Measurements from ENCODE around the gene ACOT13.
A peak's percentile ranks its signal among the peaks of the same experiment; 100 is the strongest.

The ACOT13 gene

GRCh38 chr6:24738741-24739140 lies 71.9 kb downstream of the ACOT13 start:
- Histone ChIP-seq H2AFZ (ENCODE audit: insufficient read depth, low read length, poor library complexity) (no peak overlapping the region), H4K91ac (ENCODE audit: low read depth, low read length) (no peak overlapping the region), H2BK12ac (ENCODE audit: low read length) (no peak overlapping the region), H3K4ac (ENCODE audit: low read depth, low read length) (no peak overlapping the region), H3K9ac (ENCODE audit: low read length) (no peak overlapping the region), H4K8ac (ENCODE audit: low read depth, low read length) (no peak overlapping the region), H3K14ac (ENCODE audit: low read length) (no peak overlapping the region), H2BK5ac (ENCODE audit: low read depth, low read length, poor library complexity) (no peak overlapping the region), H2AK5ac (ENCODE audit: low read length) (no peak overlapping the region), H3K4me1 (ENCODE audit: control insufficient read depth in 1 of 2, insufficient read depth in 2 of 2, low read length in 2 of 2) (peaks cover 0 to 3% of the 10 kb centered on the region in 2 experiments), H4K12ac (ENCODE audit: low read depth, low read length) (no peak overlapping the region), H3K4me3 (ENCODE audit: low read depth, low read length) (no peak overlapping the region), H3K4me2 (ENCODE audit: low read length) (no peak overlapping the region), H3K79me1 (ENCODE audit: low read length) (no peaks in the 10 kb centered on the region), H3K23ac (ENCODE audit: low read length) (no peak overlapping the region), H2BK120ac (ENCODE audit: insufficient read depth, low read length, poor library complexity) (no peak overlapping the region), H3K27ac (ENCODE audit: low read depth, low read length) (no peak overlapping the region), H3K79me2 (ENCODE audit: control insufficient read depth, insufficient read depth, low read length, poor library complexity) (no peaks in the 10 kb centered on the region), H3K36me3 (ENCODE audit: control insufficient read depth in 1 of 2, insufficient read depth in 2 of 2, low read length in 2 of 2) (no peaks in the 10 kb centered on the region), H3K9me3 (ENCODE audit: insufficient read depth, low read depth, low read length) (no peaks in the 10 kb centered on the region), H3K27me3 (ENCODE audit: insufficient read depth, low read length) (no peaks in the 10 kb centered on the region), H3K18ac (ENCODE audit: low read length) (no peak overlapping the region)
- no CpG with 5 or more reads among the region's 3 CpGs for WGBS (ENCODE audit: extremely low coverage, insufficient coverage, insufficient read length)
- DNase-seq = no peak

GRCh38 chr6:24740861-24741260 lies 74.0 kb downstream of the ACOT13 start:
- no peak overlapping the region for H4K91ac ChIP-seq (ENCODE audit: low read depth, low read length)
- no peak overlapping the region for H3K9ac ChIP-seq (ENCODE audit: low read length)
- no peak overlapping the region for H2BK5ac ChIP-seq (ENCODE audit: low read depth, low read length, poor library complexity)
- H3K79me2 ChIP-seq (ENCODE audit: control insufficient read depth, insufficient read depth, low read length, poor library complexity) = no peaks in the 10 kb centered on the region
- H3K9me3 ChIP-seq (ENCODE audit: insufficient read depth, low read depth, low read length) = no peaks in the 10 kb centered on the region
- no peak overlapping the region for H2BK12ac ChIP-seq (ENCODE audit: low read length)
- no peaks in the 10 kb centered on the region for H3K27me3 ChIP-seq (ENCODE audit: insufficient read depth, low read length)
- no peak overlapping the region for H3K18ac ChIP-seq (ENCODE audit: low read length)
- no peak overlapping the region for H3K4me2 ChIP-seq (ENCODE audit: low read length)
- no peak overlapping the region for H4K12ac ChIP-seq (ENCODE audit: low read depth, low read length)
- H3K23ac ChIP-seq (ENCODE audit: low read length) = no peak overlapping the region
- H3K27ac ChIP-seq (ENCODE audit: low read depth, low read length) = no peak overlapping the region
- no peak overlapping the region for H3K14ac ChIP-seq (ENCODE audit: low read length)
- H3K79me1 ChIP-seq (ENCODE audit: low read length) = no peaks in the 10 kb centered on the region
- no peak overlapping the region for H3K4me3 ChIP-seq (ENCODE audit: low read depth, low read length)
- DNase-seq = no peak
- H3K4ac ChIP-seq (ENCODE audit: low read depth, low read length) = no peak overlapping the region
- H4K8ac ChIP-seq (ENCODE audit: low read depth, low read length) = no peak overlapping the region
- H2AK5ac ChIP-seq (ENCODE audit: low read length) = no peak overlapping the region
- no peak overlapping the region for H2AFZ ChIP-seq (ENCODE audit: insufficient read depth, low read length, poor library complexity)
- H3K36me3 ChIP-seq (ENCODE audit: control insufficient read depth in 1 of 2, insufficient read depth in 2 of 2, low read length in 2 of 2) = no peaks in the 10 kb centered on the region
- peaks cover 0 to 3% of the 10 kb centered on the region in 2 experiments for H3K4me1 ChIP-seq (ENCODE audit: control insufficient read depth in 1 of 2, insufficient read depth in 2 of 2, low read length in 2 of 2)
- H2BK120ac ChIP-seq (ENCODE audit: insufficient read depth, low read length, poor library complexity) = no peak overlapping the region

- Histone ChIP-seq H3K23ac (ENCODE audit: low read length) (no peak overlapping the region), H2AK5ac (ENCODE audit: low read length) (no peak overlapping the region), H3K9ac (ENCODE audit: low read length) (no peak overlapping the region), H2AFZ (ENCODE audit: insufficient read depth, low read length, poor library complexity) (no peak overlapping the region), H3K36me3 (ENCODE audit: control insufficient read depth in 1 of 2, insufficient read depth in 2 of 2, low read length in 2 of 2) (no peaks in the 10 kb centered on the region), H3K4me1 (ENCODE audit: control insufficient read depth in 1 of 2, insufficient read depth in 2 of 2, low read length in 2 of 2) (peaks cover 0 to 3% of the 10 kb centered on the region in 2 experiments), H3K14ac (ENCODE audit: low read length) (no peak overlapping the region), H4K91ac (ENCODE audit: low read depth, low read length) (no peak overlapping the region), H3K18ac (ENCODE audit: low read length) (no peak overlapping the region), H2BK120ac (ENCODE audit: insufficient read depth, low read length, poor library complexity) (no peak overlapping the region), H3K4ac (ENCODE audit: low read depth, low read length) (no peak overlapping the region), H4K12ac (ENCODE audit: low read depth, low read length) (no peak overlapping the region), H3K4me3 (ENCODE audit: low read depth, low read length) (no peak overlapping the region), H3K27ac (ENCODE audit: low read depth, low read length) (no peak overlapping the region), H3K4me2 (ENCODE audit: low read length) (no peak overlapping the region), H3K9me3 (ENCODE audit: insufficient read depth, low read depth, low read length) (no peaks in the 10 kb centered on the region), H3K79me1 (ENCODE audit: low read length) (no peaks in the 10 kb centered on the region), H2BK5ac (ENCODE audit: low read depth, low read length, poor library complexity) (no peak overlapping the region), H3K27me3 (ENCODE audit: insufficient read depth, low read length) (no peaks in the 10 kb centered on the region), H2BK12ac (ENCODE audit: low read length) (no peak overlapping the region), H3K79me2 (ENCODE audit: control insufficient read depth, insufficient read depth, low read length, poor library complexity) (no peaks in the 10 kb centered on the region), H4K8ac (ENCODE audit: low read depth, low read length) (no peak overlapping the region)
- WGBS (ENCODE audit: extremely low coverage, insufficient coverage, insufficient read length) = no CpG with 5 or more reads among the region's 5 CpGs
- DNase-seq = no peak
Observed at GRCh38 chr6:24742216-24742738, 75.4 kb downstream of the ACOT13 start.

- Histone ChIP-seq H4K12ac (ENCODE audit: low read depth, low read length) (no peak overlapping the region), H3K27me3 (ENCODE audit: insufficient read depth, low read length) (no peaks in the 10 kb centered on the region), H2BK5ac (ENCODE audit: low read depth, low read length, poor library complexity) (no peak overlapping the region), H3K9me3 (ENCODE audit: insufficient read depth, low read depth, low read length) (no peaks in the 10 kb centered on the region), H3K14ac (ENCODE audit: low read length) (no peak overlapping the region), H3K4me1 (ENCODE audit: control insufficient read depth in 1 of 2, insufficient read depth in 2 of 2, low read length in 2 of 2) (peaks cover 0 to 3% of the 10 kb centered on the region in 2 experiments), H4K8ac (ENCODE audit: low read depth, low read length) (no peak overlapping the region), H3K36me3 (ENCODE audit: control insufficient read depth in 1 of 2, insufficient read depth in 2 of 2, low read length in 2 of 2) (no peaks in the 10 kb centered on the region), H3K9ac (ENCODE audit: low read length) (no peak overlapping the region), H3K27ac (ENCODE audit: low read depth, low read length) (peak overlapping the region; percentile 73), H2AK5ac (ENCODE audit: low read length) (no peak overlapping the region), H3K79me1 (ENCODE audit: low read length) (no peaks in the 10 kb centered on the region), H3K4me2 (ENCODE audit: low read length) (no peak overlapping the region), H2BK12ac (ENCODE audit: low read length) (no peak overlapping the region), H3K4me3 (ENCODE audit: low read depth, low read length) (no peak overlapping the region), H2AFZ (ENCODE audit: insufficient read depth, low read length, poor library complexity) (no peak overlapping the region), H3K18ac (ENCODE audit: low read length) (no peak overlapping the region), H2BK120ac (ENCODE audit: insufficient read depth, low read length, poor library complexity) (no peak overlapping the region), H3K23ac (ENCODE audit: low read length) (no peak overlapping the region), H3K79me2 (ENCODE audit: control insufficient read depth, insufficient read depth, low read length, poor library complexity) (no peaks in the 10 kb centered on the region), H3K4ac (ENCODE audit: low read depth, low read length) (no peak overlapping the region), H4K91ac (ENCODE audit: low read depth, low read length) (no peak overlapping the region)
- peak; percentile 68 to 77 for DNase-seq
- no CpG with 5 or more reads among the region's 2 CpGs for WGBS (ENCODE audit: extremely low coverage, insufficient coverage, insufficient read length)
Observed at GRCh38 chr6:24743265-24743943, 76.5 kb downstream of the ACOT13 start.

Measured in trophoblast cell (in vitro differentiated cells and primary cell).